Measurements from ENCODE around the gene PHPT1.

Gene PHPT1

GRCh38 chr9:136860933-136861873 is 12.0 kb downstream of the PHPT1 start:
- TF ChIP-seq BHLHE40 (IDR thresholded peaks at IDR 0.05; ENCODE audit: borderline replicate concordance): no peak
- TF ChIP-seq SP1 (IDR thresholded peaks at IDR 0.05): no peak
- ChIA-PET POLR2A (interaction anchor here (0.9 to 1.6 kb wide), 2 partner anchors 13 to 133 kb away, joined by 3 to 6 read pairs; no protein-coding TSS in a partner anchor), CTCF (interaction anchor here (0.6 kb wide), 1 partner anchor 220 kb away, joined by 4 read pairs; no protein-coding TSS in a partner anchor)
- no peak for DNase-seq (ENCODE audit: extremely low spot score)

GRCh38 chr9:136861874-136862457 is 12.8 kb downstream of the PHPT1 start:
- DNase-seq (ENCODE audit: extremely low spot score): no peak
- no peak for TF ChIP-seq ARNT (IDR thresholded peaks at IDR 0.05)
- no peak for TF ChIP-seq SUZ12 (IDR thresholded peaks at IDR 0.05)
- ChIA-PET CTCF (no interaction called here), POLR2A (interaction anchor here (0.8 kb wide), 1 partner anchor 24 kb away, joined by 3 read pairs; the partner anchor contains the start of gene TRAF2)

GRCh38 chr9:136862849-136863622 is 13.8 kb downstream of the PHPT1 start:
- TF ChIP-seq HDGF (IDR thresholded peaks at IDR 0.05; ENCODE audit: borderline replicate concordance) (no peak), SUZ12 (IDR thresholded peaks at IDR 0.05) (no peak), FOXK2 (IDR thresholded peaks at IDR 0.05) (no peak), CTBP1 (IDR thresholded peaks at IDR 0.05; ENCODE audit: borderline replicate concordance) (no peak), BHLHE40 (IDR thresholded peaks at IDR 0.05; ENCODE audit: borderline replicate concordance) (no peak), TARDBP (IDR thresholded peaks at IDR 0.05) (no peak), ZNF384 (IDR thresholded peaks at IDR 0.05) (no peak), PKNOX1 (IDR thresholded peaks at IDR 0.05) (no peak), ELF4 (IDR thresholded peaks at IDR 0.05) (no peak)
- CTCF ChIA-PET: no interaction called here
- POLR2A ChIA-PET: interaction anchor here (0.8 kb wide), 1 partner anchor 57 kb away, joined by 3 read pairs; no protein-coding TSS in a partner anchor
- no peak for DNase-seq (ENCODE audit: extremely low spot score)

- POLR2A ChIA-PET: no interaction called here
- CTCF ChIA-PET: no interaction called here
- DNase-seq (ENCODE audit: extremely low spot score): no peak
- TF ChIP-seq BHLHE40 (IDR thresholded peaks at IDR 0.05; ENCODE audit: borderline replicate concordance): no peak
- TF ChIP-seq FOXA1 (IDR thresholded peaks at IDR 0.05): no peak
- no peak for TF ChIP-seq FOXK2 (IDR thresholded peaks at IDR 0.05)
- no peak for TF ChIP-seq SP1 (IDR thresholded peaks at IDR 0.05)
- TF ChIP-seq L3MBTL2 (conservative IDR thresholded peaks at IDR 0.05): no peak
- no peak for TF ChIP-seq CTBP1 (IDR thresholded peaks at IDR 0.05; ENCODE audit: borderline replicate concordance)
- TF ChIP-seq ZNF384 (IDR thresholded peaks at IDR 0.05): no peak
- no peak for TF ChIP-seq LEF1 (IDR thresholded peaks at IDR 0.05; ENCODE audit: borderline replicate concordance)
- no peak for TF ChIP-seq ARNT (IDR thresholded peaks at IDR 0.05)
- TF ChIP-seq HDGF (IDR thresholded peaks at IDR 0.05; ENCODE audit: borderline replicate concordance): no peak
These were observed 14.5 kb downstream of the PHPT1 start for GRCh38 chr9:136863623-136864273.

- no peak for DNase-seq (ENCODE audit: extremely low spot score)
- POLR2A ChIA-PET: interaction anchor here (1.4 kb wide), 1 partner anchor 13 kb away, joined by 3 read pairs; the partner anchor contains the start of gene MAMDC4
- CTCF ChIA-PET: no interaction called here
- no peak for TF ChIP-seq BHLHE40 (IDR thresholded peaks at IDR 0.05; ENCODE audit: borderline replicate concordance)
- TF ChIP-seq SP1 (IDR thresholded peaks at IDR 0.05): no peak
- TF ChIP-seq FOXA1 (IDR thresholded peaks at IDR 0.05): no peak
- TF ChIP-seq CTBP1 (IDR thresholded peaks at IDR 0.05; ENCODE audit: borderline replicate concordance): no peak
- TF ChIP-seq LEF1 (IDR thresholded peaks at IDR 0.05; ENCODE audit: borderline replicate concordance): no peak
- no peak for TF ChIP-seq FOXM1 (IDR thresholded peaks at IDR 0.05; ENCODE audit: borderline replicate concordance)
- no peak for TF ChIP-seq HDGF (IDR thresholded peaks at IDR 0.05; ENCODE audit: borderline replicate concordance)
- no peak for TF ChIP-seq ELF4 (IDR thresholded peaks at IDR 0.05)
- TF ChIP-seq FOXK2 (IDR thresholded peaks at IDR 0.05): no peak
- no peak for TF ChIP-seq ZNF384 (IDR thresholded peaks at IDR 0.05)
- TF ChIP-seq TARDBP (IDR thresholded peaks at IDR 0.05): no peak
- no peak for TF ChIP-seq ARNT (IDR thresholded peaks at IDR 0.05)
- no peak for TF ChIP-seq NFRKB (IDR thresholded peaks at IDR 0.05)
- no peak for TF ChIP-seq PKNOX1 (IDR thresholded peaks at IDR 0.05)
- no peak for TF ChIP-seq SUZ12 (IDR thresholded peaks at IDR 0.05)
- TF ChIP-seq L3MBTL2 (conservative IDR thresholded peaks at IDR 0.05): no peak
These were observed 16.0 kb downstream of the PHPT1 start for GRCh38 chr9:136865041-136865767.
